GM12878 (cell line): ENCODE measurements around the gene ZNF230. TPM values are rescaled to one million over a fixed set of nuclear protein-coding genes. Genes with fewer than 3 reads are reported as not detected.

Source experiments
- ATAC-seq: fragments of 200-7000 bp; cut with Tn5 transposase; 3 replicates; pipeline ENCODE4 v1.9.1; 2020; ENCODE audit warnings: mild to moderate bottlenecking, moderate library complexity
- BruUV-seq: library from RNA; stranded (reverse); fragments of 400-500 nt; replicated peaks from 2 replicates; lab custom pipeline; 2021; lab: Mats Ljungman, UMichigan
- CTCF ChIA-PET: fragments of 300-600 bp; sonication (Branson Sonifier 250); formaldehyde crosslinking; extraction: SDS; loops from one replicate; lab custom pipeline; 2021; ENCODE audit warnings: inconsistent platforms; lab: Yijun Ruan, JAX
- POLR2A ChIA-PET: fragments of 350-600 bp; formaldehyde crosslinking; extraction: SDS; loops from one replicate; lab custom pipeline; 2021; ENCODE audit warnings: inconsistent platforms; lab: Charles Lee
- RAD21 ChIA-PET: fragments of 300-600 bp; sonication (Branson Sonifier 250); formaldehyde crosslinking; loops from one replicate; lab custom pipeline; 2023; ENCODE audit warnings: antibody characterized with exemption; ENCODE audit not compliant: unreplicated experiment; lab: Charles Lee
- SMC1A ChIA-PET: fragments of 300-600 bp; sonication (Branson Sonifier 250); formaldehyde crosslinking; loops from one replicate; lab custom pipeline; 2023; ENCODE audit not compliant: unreplicated experiment, uncharacterized antibody; lab: Charles Lee
- DNase-seq: peaks from one replicate; pipeline ENCODE4 v3.0.0-alpha.2; 2011; ENCODE audit warnings: low read depth, low spot score
- FAIRE-seq: peaks from 3 replicates; lab custom pipeline; 2011; peaks lifted over from hg19 to GRCh38; lab: Jason Lieb, UNC
- H2AFZ ChIP-seq: 2 replicates; pipeline ENCODE4 v1.6.0; 2011; ENCODE audit warnings: low read depth, low read length, control low read depth; ENCODE audit not compliant: control insufficient read depth
- H3K27ac ChIP-seq: 2 replicates; pipeline ENCODE4 v1.5.1; 2011; ENCODE audit warnings: control low read depth; ENCODE audit not compliant: control insufficient read depth, insufficient read depth
- H3K27me3 ChIP-seq, 2 experiments: replicated peaks in 1 of 2; 2 replicates each; pipeline versions ENCODE4 v1.6.0 to v1.6.1; 2011; ENCODE audit warnings: low read length in 1 of 2; ENCODE audit not compliant: control insufficient read depth in 2 of 2, insufficient read depth in 2 of 2
- H3K36me3 ChIP-seq, 2 experiments: 2 replicates each; pipeline ENCODE4 v1.5.1; 2011; ENCODE audit warnings: low read length in 1 of 2; ENCODE audit not compliant: control insufficient read depth in 2 of 2, insufficient read depth in 2 of 2
- H3K4me1 ChIP-seq: 2 replicates; pipeline ENCODE4 v1.6.1; 2011; ENCODE audit warnings: mild to moderate bottlenecking, low read length, moderate library complexity, mixed read lengths; ENCODE audit not compliant: control insufficient read depth, insufficient read depth
- H3K4me2 ChIP-seq: 2 replicates; pipeline ENCODE4 v1.6.0; 2011; ENCODE audit warnings: control low read depth; ENCODE audit not compliant: control insufficient read depth, insufficient read depth
- H3K4me3 ChIP-seq: fragments of 200-600 bp; sonication (generic); 2 replicates; pipeline ENCODE4 v1.5.1; 2016
- H3K79me2 ChIP-seq: 2 replicates; pipeline ENCODE4 v1.6.0; 2011; ENCODE audit warnings: low read length; ENCODE audit not compliant: control insufficient read depth, insufficient read depth
- H3K9ac ChIP-seq: 2 replicates; pipeline ENCODE4 v1.8.0; 2011; ENCODE audit warnings: low read length, control low read depth, mixed read lengths; ENCODE audit not compliant: control insufficient read depth, insufficient read depth
- H3K9me3 ChIP-seq: replicated peaks from 3 replicates; pipeline ENCODE4 v1.5.1; 2011; ENCODE audit warnings: mild to moderate bottlenecking, low read length; ENCODE audit not compliant: control insufficient read depth, insufficient read depth
- H4K20me1 ChIP-seq: 2 replicates; pipeline ENCODE4 v1.6.0; 2011; ENCODE audit not compliant: control insufficient read depth, insufficient read depth
- CBX5 ChIP-seq: sonication (generic); IDR thresholded peaks from 2 replicates; pipeline ENCODE4 v1.6.1; 2016; ENCODE audit warnings: low read depth, moderate library complexity, mild to moderate bottlenecking, inconsistent platforms
- NFYA ChIP-seq: IDR thresholded peaks from 2 replicates; pipeline ENCODE4 v1.6.1; 2011; ENCODE audit warnings: low read depth, mild to moderate bottlenecking, low read length, improper control_type of control experiment, borderline replicate concordance
- NRF1 ChIP-seq: conservative IDR thresholded peaks from 2 replicates; pipeline ENCODE4 v1.6.1; 2011; ENCODE audit warnings: mild to moderate bottlenecking, low read depth, low read length, improper control_type of control experiment
- WGBS: methylation state at CpG from one replicate; pipeline ENCODE4 v1.1.6; 2016; ENCODE audit warnings: low lambda C conversion rate; ENCODE audit not compliant: insufficient replicate concordance, insufficient coverage; ENCODE audit errors: missing lambda C conversion rate; 5-methylcytosine and 5-hydroxymethylcytosine counted together
- in situ Hi-C: fragments of 300-500 bp; cut with MboI; formaldehyde crosslinking; loops from 9 replicates; pipeline ENCODE4 v1.14.3; 2018; ENCODE audit warnings: mixed read lengths
- intact Hi-C: fragments of 100-400 bp; cut with micrococcal nuclease; formaldehyde crosslinking; loops from one replicate; pipeline ENCODE4 v1.14.2; 2022; ENCODE audit not compliant: unreplicated experiment
- polyA plus RNA-seq, 11 experiments: library from polyadenylated mRNA; depleted of rRNA in 4 of 11; unstranded in 6 of 11; stranded (reverse) in 5 of 11; fragments of >200 nt; fragmentation: Nextera tagmentation in 4 of 11; fragmentation: Illumina TruSeq in 1 of 11; extraction: Ambion mirVana in 4 of 11; extraction: Trizol in 1 of 11; gene quantifications; 1 replicate in 1 of 11; 2 replicates in 10 of 11; pipeline versions ENCODE4 v1.2.1 to v1.2.3, GENCODE V29; 2011 to 2016; ENCODE audit warnings: inconsistent platforms in 2 of 11, missing spikeins in 2 of 11, low read depth in 1 of 11
- small RNA-seq: library from RNA; depleted of rRNA; stranded (forward); fragments of <200 nt; gene quantifications from one replicate; pipeline ENCODE3, GENCODE V24; 2014
- total RNA-seq, 4 experiments: library from RNA; depleted of rRNA in 3 of 4; stranded (reverse); fragments of >200 nt in 3 of 4; fragmentation: Illumina TruSeq in 1 of 4; extraction: Trizol in 1 of 4; gene quantifications; 2 replicates each; pipeline versions ENCODE4 v1.2.1 to v1.2.3, GENCODE V29; 2013 to 2021

The ZNF230 gene
- total and polyA plus RNA-seq, 10 of the 15 experiments (the other 5 are each of a cell fraction or from before 2014, with no cell fraction given) = 1.8 to 9.1 (median 3.5) TPM

- no peaks in the 10 kb centered on the region; a peak in 1 of 4 replicates for H3K36me3 ChIP-seq
- SMC1A ChIA-PET = no interaction called here
- TF ChIP-seq NRF1 = no peak
- TF ChIP-seq NFYA = no peak
- TF ChIP-seq CBX5 = no peak
- no peak for ATAC-seq
- H3K4me2 ChIP-seq = no peak overlapping the region
- WGBS = 0% methylated on average over 1 of the region's 1 CpG
- POLR2A ChIA-PET = no interaction called here
- RAD21 ChIA-PET = no interaction called here
- no TSS peak for BruUV-seq
- H3K4me3 ChIP-seq = no peak overlapping the region
- H3K9ac ChIP-seq = no peak overlapping the region
- intact Hi-C loops (no loop called here), in situ Hi-C loops (no loop called here)
- FAIRE-seq = no peak
- no peaks in the 10 kb centered on the region for H3K27me3 ChIP-seq
- DNase-seq = no peak
- peaks cover 3% of the 10 kb centered on the region; the same call in 2 of the 3 replicates for H3K9me3 ChIP-seq
- no peaks in the 10 kb centered on the region for H4K20me1 ChIP-seq
- H3K27ac ChIP-seq = no peak overlapping the region
- no peaks in the 10 kb centered on the region for H3K4me1 ChIP-seq
- CTCF ChIA-PET = no interaction called here
- no peak overlapping the region for H2AFZ ChIP-seq
- no peaks in the 10 kb centered on the region for H3K79me2 ChIP-seq
Measured at GRCh38 chr19:44061038-44061437, 58.3 kb downstream of the ZNF230 start.

Small RNA genes within 50 kb of the gene (small RNA-seq; reads per million reads assigned to genes)
- not detected for gene AC006213.5

Other genes with a start within 250 kb of the ZNF230 start
Only the 7 nearest of the 16 such genes appear.
- 16.6 and 18.5 TPM in 2 replicates for gene ZNF45, start 67.7 kb upstream of the ZNF230 start, total RNA-seq (2014; rRNA removed)
- 20.7 and 22.3 TPM in 2 replicates for gene ZNF45, start 67.7 kb upstream of the ZNF230 start, total RNA-seq (2014; rRNA removed; fragmentation: Illumina TruSeq; extraction: Trizol)
- gene ZNF45, start 67.7 kb upstream of the ZNF230 start, total RNA-seq (2021) = 15.0 and 15.6 TPM in 2 replicates
- gene ZNF45, start 67.7 kb upstream of the ZNF230 start, polyA plus RNA-seq (2011; rRNA removed) = 22.5 and 24.5 TPM in 2 replicates
- gene ZNF45, start 67.7 kb upstream of the ZNF230 start, polyA plus RNA-seq (2014; fragmentation: Illumina TruSeq; extraction: Trizol) = 23.1 and 27.9 TPM in 2 replicates
- gene ZNF45, start 67.7 kb upstream of the ZNF230 start, polyA plus RNA-seq (2014; fragmentation: Nextera tagmentation; extraction: Ambion mirVana) = 1 to 10 TPM; 4.2 to 5.0 TPM
- gene ZNF45, start 67.7 kb upstream of the ZNF230 start, polyA plus RNA-seq (2014; rRNA removed) = 12.3 and 16.7 TPM in 2 replicates
- gene ZNF45, start 67.7 kb upstream of the ZNF230 start, polyA plus RNA-seq (2016; fragmentation: Nextera tagmentation; extraction: Ambion mirVana) = 10 to 100 TPM; 11.5 to 13.7 TPM
- gene ZNF221, start 51.7 kb upstream of the ZNF230 start, total RNA-seq (2014; rRNA removed) = 0.33 and 0.45 TPM in 2 replicates
- 0.72 and 0.74 TPM in 2 replicates for gene ZNF221, start 51.7 kb upstream of the ZNF230 start, total RNA-seq (2014; rRNA removed; fragmentation: Illumina TruSeq; extraction: Trizol)
- 0.46 and 0.51 TPM in 2 replicates for gene ZNF221, start 51.7 kb upstream of the ZNF230 start, total RNA-seq (2021)
- 1.7 and 2.8 TPM in 2 replicates for gene ZNF221, start 51.7 kb upstream of the ZNF230 start, polyA plus RNA-seq (2011; rRNA removed)
- 0.29 and 0.60 TPM in 2 replicates for gene ZNF221, start 51.7 kb upstream of the ZNF230 start, polyA plus RNA-seq (2014; fragmentation: Illumina TruSeq; extraction: Trizol)
- under 1 TPM; 0.16 to 0.47 TPM for gene ZNF221, start 51.7 kb upstream of the ZNF230 start, polyA plus RNA-seq (2014; fragmentation: Nextera tagmentation; extraction: Ambion mirVana)
- 0.17 and 0.23 TPM in 2 replicates for gene ZNF221, start 51.7 kb upstream of the ZNF230 start, polyA plus RNA-seq (2014; rRNA removed)
- under 1 TPM in 1 of 2 experiments, not detected in 1; 0.15 TPM for gene ZNF221, start 51.7 kb upstream of the ZNF230 start, polyA plus RNA-seq (2016; fragmentation: Nextera tagmentation; extraction: Ambion mirVana)
- gene ZNF155, start 18.8 kb upstream of the ZNF230 start, total RNA-seq (2014; rRNA removed) = 5.7 and 7.5 TPM in 2 replicates
- 8.3 and 9.4 TPM in 2 replicates for gene ZNF155, start 18.8 kb upstream of the ZNF230 start, total RNA-seq (2014; rRNA removed; fragmentation: Illumina TruSeq; extraction: Trizol)
- gene ZNF155, start 18.8 kb upstream of the ZNF230 start, total RNA-seq (2021) = 5.8 and 6.2 TPM in 2 replicates
- gene ZNF155, start 18.8 kb upstream of the ZNF230 start, polyA plus RNA-seq (2011; rRNA removed) = 12.2 and 15.6 TPM in 2 replicates
- gene ZNF155, start 18.8 kb upstream of the ZNF230 start, polyA plus RNA-seq (2014; fragmentation: Illumina TruSeq; extraction: Trizol) = 7.3 and 9.7 TPM in 2 replicates
- 1 to 10 TPM; 2.4 to 3.4 TPM for gene ZNF155, start 18.8 kb upstream of the ZNF230 start, polyA plus RNA-seq (2014; fragmentation: Nextera tagmentation; extraction: Ambion mirVana)
- gene ZNF155, start 18.8 kb upstream of the ZNF230 start, polyA plus RNA-seq (2014; rRNA removed) = 5.0 and 5.6 TPM in 2 replicates
- gene ZNF155, start 18.8 kb upstream of the ZNF230 start, polyA plus RNA-seq (2016; fragmentation: Nextera tagmentation; extraction: Ambion mirVana) = 1 to 10 TPM; 2.8 to 3.9 TPM
- 4.0 and 4.1 TPM in 2 replicates for gene ZNF222, start 22.4 kb downstream of the ZNF230 start, total RNA-seq (2014; rRNA removed)
- gene ZNF222, start 22.4 kb downstream of the ZNF230 start, total RNA-seq (2014; rRNA removed; fragmentation: Illumina TruSeq; extraction: Trizol) = 4.6 and 5.6 TPM in 2 replicates
- 2.9 and 3.9 TPM in 2 replicates for gene ZNF222, start 22.4 kb downstream of the ZNF230 start, total RNA-seq (2021)
- 5.9 and 8.7 TPM in 2 replicates for gene ZNF222, start 22.4 kb downstream of the ZNF230 start, polyA plus RNA-seq (2011; rRNA removed)
- 4.4 and 7.4 TPM in 2 replicates for gene ZNF222, start 22.4 kb downstream of the ZNF230 start, polyA plus RNA-seq (2014; fragmentation: Illumina TruSeq; extraction: Trizol)
- gene ZNF222, start 22.4 kb downstream of the ZNF230 start, polyA plus RNA-seq (2014; fragmentation: Nextera tagmentation; extraction: Ambion mirVana) = 1 to 10 TPM; 3.3 to 4.7 TPM
- gene ZNF222, start 22.4 kb downstream of the ZNF230 start, polyA plus RNA-seq (2014; rRNA removed) = 3.2 and 4.6 TPM in 2 replicates
- gene ZNF222, start 22.4 kb downstream of the ZNF230 start, polyA plus RNA-seq (2016; fragmentation: Nextera tagmentation; extraction: Ambion mirVana) = 1 to 10 TPM; 2.3 to 2.4 TPM
- gene ZNF223, start 49.1 kb downstream of the ZNF230 start, total RNA-seq (2014; rRNA removed) = 0.11 TPM in 1 of 2 replicates, not detected in the other
- 0.18 TPM in 1 of 2 replicates, not detected in the other for gene ZNF223, start 49.1 kb downstream of the ZNF230 start, total RNA-seq (2014; rRNA removed; fragmentation: Illumina TruSeq; extraction: Trizol)
- not detected in 2 replicates for gene ZNF223, start 49.1 kb downstream of the ZNF230 start, total RNA-seq (2021)
- 3.7 and 5.0 TPM in 2 replicates for gene ZNF223, start 49.1 kb downstream of the ZNF230 start, polyA plus RNA-seq (2011; rRNA removed)
- 0.09 TPM in 1 of 2 replicates, not detected in the other for gene ZNF223, start 49.1 kb downstream of the ZNF230 start, polyA plus RNA-seq (2014; fragmentation: Illumina TruSeq; extraction: Trizol)
- under 1 TPM in 1 of 2 experiments, not detected in 1; 0.16 TPM for gene ZNF223, start 49.1 kb downstream of the ZNF230 start, polyA plus RNA-seq (2014; fragmentation: Nextera tagmentation; extraction: Ambion mirVana)
- 0.05 and 0.14 TPM in 2 replicates for gene ZNF223, start 49.1 kb downstream of the ZNF230 start, polyA plus RNA-seq (2014; rRNA removed)
- under 1 TPM in 1 of 2 experiments, not detected in 1; 0.20 TPM for gene ZNF223, start 49.1 kb downstream of the ZNF230 start, polyA plus RNA-seq (2016; fragmentation: Nextera tagmentation; extraction: Ambion mirVana)
- 0.45 and 0.49 TPM in 2 replicates for gene ZNF284, start 69.2 kb downstream of the ZNF230 start, total RNA-seq (2014; rRNA removed)
- 0.72 and 0.88 TPM in 2 replicates for gene ZNF284, start 69.2 kb downstream of the ZNF230 start, total RNA-seq (2014; rRNA removed; fragmentation: Illumina TruSeq; extraction: Trizol)
- 0.53 and 0.82 TPM in 2 replicates for gene ZNF284, start 69.2 kb downstream of the ZNF230 start, total RNA-seq (2021)
- gene ZNF284, start 69.2 kb downstream of the ZNF230 start, polyA plus RNA-seq (2011; rRNA removed) = 1.7 TPM in 2 replicates
- gene ZNF284, start 69.2 kb downstream of the ZNF230 start, polyA plus RNA-seq (2014; fragmentation: Illumina TruSeq; extraction: Trizol) = 0.48 and 0.62 TPM in 2 replicates
- under 1 TPM; 0.37 to 0.68 TPM for gene ZNF284, start 69.2 kb downstream of the ZNF230 start, polyA plus RNA-seq (2014; fragmentation: Nextera tagmentation; extraction: Ambion mirVana)
- gene ZNF284, start 69.2 kb downstream of the ZNF230 start, polyA plus RNA-seq (2014; rRNA removed) = 0.25 and 0.35 TPM in 2 replicates
- under 1 TPM; 0.60 TPM for gene ZNF284, start 69.2 kb downstream of the ZNF230 start, polyA plus RNA-seq (2016; fragmentation: Nextera tagmentation; extraction: Ambion mirVana)
- 17.2 and 21.7 TPM in 2 replicates for gene ZNF224, start 91.4 kb downstream of the ZNF230 start, total RNA-seq (2014; rRNA removed)
- 20.1 and 20.7 TPM in 2 replicates for gene ZNF224, start 91.4 kb downstream of the ZNF230 start, total RNA-seq (2014; rRNA removed; fragmentation: Illumina TruSeq; extraction: Trizol)
- 14.2 and 15.3 TPM in 2 replicates for gene ZNF224, start 91.4 kb downstream of the ZNF230 start, total RNA-seq (2021)
- gene ZNF224, start 91.4 kb downstream of the ZNF230 start, polyA plus RNA-seq (2011; rRNA removed) = 39.4 and 53.6 TPM in 2 replicates
- gene ZNF224, start 91.4 kb downstream of the ZNF230 start, polyA plus RNA-seq (2014; fragmentation: Illumina TruSeq; extraction: Trizol) = 18.0 and 25.7 TPM in 2 replicates
- 1 to 10 TPM; 6.8 to 7.8 TPM for gene ZNF224, start 91.4 kb downstream of the ZNF230 start, polyA plus RNA-seq (2014; fragmentation: Nextera tagmentation; extraction: Ambion mirVana)
- gene ZNF224, start 91.4 kb downstream of the ZNF230 start, polyA plus RNA-seq (2014; rRNA removed) = 17.0 and 20.1 TPM in 2 replicates
- gene ZNF224, start 91.4 kb downstream of the ZNF230 start, polyA plus RNA-seq (2016; fragmentation: Nextera tagmentation; extraction: Ambion mirVana) = 10 to 100 TPM; 12.4 to 17.2 TPM